ENCODE measurements around the gene DNAH14. TPM values are rescaled to one million over a fixed set of nuclear protein-coding genes. Genes with fewer than 3 reads are reported as not detected.

The DNAH14 gene
- total and polyA plus RNA-seq, 9 of the 15 experiments (the other 6 are each of a cell fraction or from before 2014, with no cell fraction given): 58.4 to 142 (median 98.4) TPM

DNA sequence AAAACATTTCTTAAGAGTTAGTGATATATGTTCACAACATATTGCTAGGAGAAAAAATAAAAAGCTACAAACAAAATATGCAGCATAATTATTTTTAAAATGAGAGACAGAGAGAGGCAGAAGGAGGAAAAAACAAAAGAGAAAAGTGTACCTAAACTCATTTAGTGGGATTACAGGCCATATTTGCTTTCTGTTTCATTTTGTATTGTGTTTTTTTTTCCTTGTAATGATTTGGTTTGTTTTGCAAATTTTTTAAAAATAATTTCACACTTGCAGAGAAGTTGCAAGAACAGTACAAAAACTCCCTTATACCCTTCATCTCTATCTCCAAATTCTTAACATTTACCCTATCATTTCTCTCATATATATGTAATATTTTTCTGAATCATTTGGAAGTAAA lies 433.3 kb downstream of the DNAH14 start:
- FAIRE-seq (no peak), ATAC-seq (no peak), DNase-seq (ENCODE audit: extremely low read depth in 1 of 4, low spot score in 3 of 4) (no peak)
- Histone ChIP-seq H3K27ac (ENCODE audit: extremely low read depth, low read depth, low read length) (no peak overlapping the region), H3K27me3 (ENCODE audit: control insufficient read depth in 2 of 2, insufficient read depth in 2 of 2, low read length in 2 of 2) (peaks cover 6 to 7% of the 10 kb centered on the region in 2 experiments; a peak in 4 of 5 replicates), H3K9ac (ENCODE audit: insufficient read depth in 1 of 2, low read depth in 2 of 2, low read length in 2 of 2) (no peak overlapping the region), H3K4me3 (no peak overlapping the region), H3K9me1 (ENCODE audit: control insufficient read depth, insufficient read depth, low read length) (no peaks in the 10 kb centered on the region), H3K9me3 (replicated peaks; ENCODE audit: control insufficient read depth, insufficient read depth, low read depth, low read length) (no peaks in the 10 kb centered on the region), H3K4me1 (replicated peaks in 1 of 2; ENCODE audit: control insufficient read depth in 2 of 2, insufficient read depth in 2 of 2, low read length in 2 of 2) (no peaks in the 10 kb centered on the region), H3K79me2 (ENCODE audit: control insufficient read depth, insufficient read depth, low read length) (no peaks in the 10 kb centered on the region), H2AFZ (ENCODE audit: low read depth, low read length) (no peak overlapping the region), H3K36me3 (ENCODE audit: control insufficient read depth, insufficient read depth, low read length) (no peaks in the 10 kb centered on the region), H4K20me1 (replicated peaks; ENCODE audit: control insufficient read depth, insufficient read depth, low read length) (no peaks in the 10 kb centered on the region), H3K4me2 (ENCODE audit: insufficient read depth, low read length) (no peak overlapping the region)
- POLR2A ChIA-PET: no interaction called here
- intact Hi-C loops (cut with micrococcal nuclease) (no loop called here), in situ Hi-C loops (cut with MboI) (no loop called here)
- CTCF ChIA-PET (ENCODE audit: low intra/inter-chr PET ratio): no interaction called here
- TF ChIP-seq MTA2 (IDR thresholded peaks at IDR 0.05; ENCODE audit: low read depth) (no peak), TRIM24 (IDR thresholded peaks at IDR 0.05) (no peak), ZNF347 (CRISPR knock-in tag; IDR thresholded peaks at IDR 0.05; ENCODE audit: low read depth) (no peak), ZNF561 (CRISPR knock-in tag; conservative IDR thresholded peaks at IDR 0.05) (no peak), RUNX1 (IDR thresholded peaks at IDR 0.05; ENCODE audit: low read depth) (no peak), POLR2G (IDR thresholded peaks at IDR 0.05; ENCODE audit: low read depth, low read length) (no peak), PCBP2 (IDR thresholded peaks at IDR 0.05; ENCODE audit: low read depth, low read length, poor library complexity, severe bottlenecking) (no peak), CTBP1 (IDR thresholded peaks at IDR 0.05; ENCODE audit: borderline replicate concordance) (no peak)
- TF ChIP-seq, protein P1, sequence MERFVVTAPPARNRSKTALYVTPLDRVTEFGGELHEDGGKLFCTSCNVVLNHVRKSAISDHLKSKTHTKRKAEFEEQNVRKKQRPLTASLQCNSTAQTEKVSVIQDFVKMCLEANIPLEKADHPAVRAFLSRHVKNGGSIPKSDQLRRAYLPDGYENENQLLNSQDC (CRISPR knock-in tag; IDR thresholded peaks at IDR 0.05): no peak
- TF ChIP-seq, protein P2, sequence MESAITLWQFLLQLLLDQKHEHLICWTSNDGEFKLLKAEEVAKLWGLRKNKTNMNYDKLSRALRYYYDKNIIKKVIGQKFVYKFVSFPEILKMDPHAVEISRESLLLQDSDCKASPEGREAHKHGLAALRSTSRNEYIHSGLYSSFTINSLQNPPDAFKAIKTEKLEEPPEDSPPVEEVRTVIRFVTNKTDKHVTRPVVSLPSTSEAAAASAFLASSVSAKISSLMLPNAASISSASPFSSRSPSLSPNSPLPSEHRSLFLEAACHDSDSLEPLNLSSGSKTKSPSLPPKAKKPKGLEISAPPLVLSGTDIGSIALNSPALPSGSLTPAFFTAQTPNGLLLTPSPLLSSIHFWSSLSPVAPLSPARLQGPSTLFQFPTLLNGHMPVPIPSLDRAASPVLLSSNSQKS (CRISPR knock-in tag; IDR thresholded peaks at IDR 0.05): no peak
- TF ChIP-seq, protein P3, sequence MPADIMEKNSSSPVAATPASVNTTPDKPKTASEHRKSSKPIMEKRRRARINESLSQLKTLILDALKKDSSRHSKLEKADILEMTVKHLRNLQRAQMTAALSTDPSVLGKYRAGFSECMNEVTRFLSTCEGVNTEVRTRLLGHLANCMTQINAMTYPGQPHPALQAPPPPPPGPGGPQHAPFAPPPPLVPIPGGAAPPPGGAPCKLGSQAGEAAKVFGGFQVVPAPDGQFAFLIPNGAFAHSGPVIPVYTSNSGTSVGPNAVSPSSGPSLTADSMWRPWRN (IDR thresholded peaks at IDR 0.05; ENCODE audit: low read depth): no peak
- TF ChIP-seq, protein P4, sequence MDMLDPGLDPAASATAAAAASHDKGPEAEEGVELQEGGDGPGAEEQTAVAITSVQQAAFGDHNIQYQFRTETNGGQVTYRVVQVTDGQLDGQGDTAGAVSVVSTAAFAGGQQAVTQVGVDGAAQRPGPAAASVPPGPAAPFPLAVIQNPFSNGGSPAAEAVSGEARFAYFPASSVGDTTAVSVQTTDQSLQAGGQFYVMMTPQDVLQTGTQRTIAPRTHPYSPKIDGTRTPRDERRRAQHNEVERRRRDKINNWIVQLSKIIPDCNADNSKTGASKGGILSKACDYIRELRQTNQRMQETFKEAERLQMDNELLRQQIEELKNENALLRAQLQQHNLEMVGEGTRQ (CRISPR knock-in tag; IDR thresholded peaks at IDR 0.05): no peak
- TF ChIP-seq, protein P5, sequence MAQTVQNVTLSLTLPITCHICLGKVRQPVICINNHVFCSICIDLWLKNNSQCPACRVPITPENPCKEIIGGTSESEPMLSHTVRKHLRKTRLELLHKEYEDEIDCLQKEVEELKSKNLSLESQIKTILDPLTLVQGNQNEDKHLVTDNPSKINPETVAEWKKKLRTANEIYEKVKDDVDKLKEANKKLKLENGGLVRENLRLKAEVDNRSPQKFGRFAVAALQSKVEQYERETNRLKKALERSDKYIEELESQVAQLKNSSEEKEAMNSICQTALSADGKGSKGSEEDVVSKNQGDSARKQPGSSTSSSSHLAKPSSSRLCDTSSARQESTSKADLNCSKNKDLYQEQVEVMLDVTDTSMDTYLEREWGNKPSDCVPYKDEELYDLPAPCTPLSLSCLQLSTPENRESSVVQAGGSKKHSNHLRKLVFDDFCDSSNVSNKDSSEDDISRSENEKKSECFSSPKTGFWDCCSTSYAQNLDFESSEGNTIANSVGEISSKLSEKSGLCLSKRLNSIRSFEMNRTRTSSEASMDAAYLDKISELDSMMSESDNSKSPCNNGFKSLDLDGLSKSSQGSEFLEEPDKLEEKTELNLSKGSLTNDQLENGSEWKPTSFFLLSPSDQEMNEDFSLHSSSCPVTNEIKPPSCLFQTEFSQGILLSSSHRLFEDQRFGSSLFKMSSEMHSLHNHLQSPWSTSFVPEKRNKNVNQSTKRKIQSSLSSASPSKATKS (CRISPR knock-in tag; IDR thresholded peaks at IDR 0.05): no peak
- TF ChIP-seq, protein P6, sequence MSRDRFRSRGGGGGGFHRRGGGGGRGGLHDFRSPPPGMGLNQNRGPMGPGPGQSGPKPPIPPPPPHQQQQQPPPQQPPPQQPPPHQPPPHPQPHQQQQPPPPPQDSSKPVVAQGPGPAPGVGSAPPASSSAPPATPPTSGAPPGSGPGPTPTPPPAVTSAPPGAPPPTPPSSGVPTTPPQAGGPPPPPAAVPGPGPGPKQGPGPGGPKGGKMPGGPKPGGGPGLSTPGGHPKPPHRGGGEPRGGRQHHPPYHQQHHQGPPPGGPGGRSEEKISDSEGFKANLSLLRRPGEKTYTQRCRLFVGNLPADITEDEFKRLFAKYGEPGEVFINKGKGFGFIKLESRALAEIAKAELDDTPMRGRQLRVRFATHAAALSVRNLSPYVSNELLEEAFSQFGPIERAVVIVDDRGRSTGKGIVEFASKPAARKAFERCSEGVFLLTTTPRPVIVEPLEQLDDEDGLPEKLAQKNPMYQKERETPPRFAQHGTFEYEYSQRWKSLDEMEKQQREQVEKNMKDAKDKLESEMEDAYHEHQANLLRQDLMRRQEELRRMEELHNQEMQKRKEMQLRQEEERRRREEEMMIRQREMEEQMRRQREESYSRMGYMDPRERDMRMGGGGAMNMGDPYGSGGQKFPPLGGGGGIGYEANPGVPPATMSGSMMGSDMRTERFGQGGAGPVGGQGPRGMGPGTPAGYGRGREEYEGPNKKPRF (IDR thresholded peaks at IDR 0.05; ENCODE audit: low read depth, low read length): no peak
- no TSS peak for BruUV-seq (replicated peaks)

Data from K562 (cell line).